GM12878 (cell line): ENCODE measurements around the gene DDAH1. TPM values are rescaled to one million over a fixed set of nuclear protein-coding genes. Genes with fewer than 3 reads are reported as not detected.

Experiments used
- CEBPB ChIP-seq, 2 experiments: fragments of 150-350 bp in 1 of 2; IDR thresholded peaks; 2 replicates each; pipeline ENCODE4 v1.6.1; 2012 to 2014; ENCODE audit warnings: low read depth in 2 of 2, low read length in 2 of 2, borderline replicate concordance in 1 of 2, inconsistent platforms in 1 of 2
- GABPA ChIP-seq: IDR thresholded peaks from 2 replicates; pipeline ENCODE4 v1.6.1; 2014; ENCODE audit warnings: antibody characterized with exemption, low read depth, mild to moderate bottlenecking, inconsistent platforms
- NFXL1 ChIP-seq: fragments of 450-650 bp; IDR thresholded peaks from 2 replicates; pipeline ENCODE4 v1.6.1; 2017; ENCODE audit warnings: antibody characterized with exemption, mild to moderate bottlenecking, borderline replicate concordance
- SMC3 ChIP-seq: IDR thresholded peaks from 2 replicates; pipeline ENCODE4 v1.6.1; 2011; ENCODE audit warnings: low read length, improper control_type of control experiment, borderline replicate concordance
- STAT1 ChIP-seq: fragments of 450-650 bp; conservative IDR thresholded peaks from 2 replicates; pipeline ENCODE4 v1.6.1; 2014; ENCODE audit warnings: antibody characterized with exemption, mild to moderate bottlenecking
- SUZ12 ChIP-seq: fragments of 200-600 bp; sonication (generic); IDR thresholded peaks from one replicate; pipeline ENCODE4 v1.6.1; 2018; ENCODE audit warnings: antibody characterized with exemption, mild to moderate bottlenecking; ENCODE audit not compliant: unreplicated experiment
- YY1 ChIP-seq: IDR thresholded peaks from 2 replicates; pipeline ENCODE4 v1.6.1; 2011; ENCODE audit warnings: low read depth, mild to moderate bottlenecking, low read length
- polyA plus RNA-seq, 11 experiments: library from polyadenylated mRNA; depleted of rRNA in 4 of 11; unstranded in 6 of 11; stranded (reverse) in 5 of 11; fragments of >200 nt; fragmentation: Nextera tagmentation in 4 of 11; fragmentation: Illumina TruSeq in 1 of 11; extraction: Ambion mirVana in 4 of 11; extraction: Trizol in 1 of 11; gene quantifications; 1 replicate in 1 of 11; 2 replicates in 10 of 11; pipeline versions ENCODE4 v1.2.1 to v1.2.3, GENCODE V29; 2011 to 2016; ENCODE audit warnings: inconsistent platforms in 2 of 11, missing spikeins in 2 of 11, low read depth in 1 of 11
- total RNA-seq, 4 experiments: library from RNA; depleted of rRNA in 3 of 4; stranded (reverse); fragments of >200 nt in 3 of 4; fragmentation: Illumina TruSeq in 1 of 4; extraction: Trizol in 1 of 4; gene quantifications; 2 replicates each; pipeline versions ENCODE4 v1.2.1 to v1.2.3, GENCODE V29; 2013 to 2021
- TF ChIP-seq, protein P1 (sequence below): fragments of 450-650 bp; formaldehyde crosslinking; IDR thresholded peaks from 2 replicates; pipeline ENCODE4 v1.4.0; 2020; ENCODE audit warnings: mild to moderate bottlenecking, moderate library complexity
- TF ChIP-seq, protein P2 (sequence below): IDR thresholded peaks from 2 replicates; pipeline ENCODE4 v1.6.1; 2012; ENCODE audit warnings: improper control_type of control experiment, low read depth, low read length; ENCODE audit not compliant: insufficient replicate concordance

The DDAH1 gene
- total and polyA plus RNA-seq, 10 of the 15 experiments (the other 5 are each of a cell fraction or from before 2014, with no cell fraction given) = 0.07 to 0.88 (median 0.27) TPM; not detected in 6

DNA sequence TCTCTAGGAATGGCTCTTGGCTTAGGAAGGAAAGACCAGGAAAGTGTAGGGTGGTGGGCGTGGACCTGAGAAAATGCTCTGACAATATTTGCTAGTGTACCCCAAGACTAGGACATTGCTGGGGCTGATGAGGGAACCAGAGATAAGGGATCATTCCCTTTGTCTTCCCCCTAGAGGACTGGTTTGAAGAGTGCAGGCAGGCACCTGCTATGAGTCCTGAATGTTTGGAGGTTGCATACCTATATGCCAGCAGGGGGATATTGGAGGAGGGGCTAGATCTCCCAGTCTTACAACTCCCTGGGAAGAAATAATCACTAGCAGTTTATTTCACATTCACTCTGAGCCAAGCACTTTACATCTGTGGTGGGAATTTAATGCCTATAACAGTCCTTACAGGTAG, 182.5 kb downstream of the DDAH1 start (continued):
- TF ChIP-seq, protein P1, sequence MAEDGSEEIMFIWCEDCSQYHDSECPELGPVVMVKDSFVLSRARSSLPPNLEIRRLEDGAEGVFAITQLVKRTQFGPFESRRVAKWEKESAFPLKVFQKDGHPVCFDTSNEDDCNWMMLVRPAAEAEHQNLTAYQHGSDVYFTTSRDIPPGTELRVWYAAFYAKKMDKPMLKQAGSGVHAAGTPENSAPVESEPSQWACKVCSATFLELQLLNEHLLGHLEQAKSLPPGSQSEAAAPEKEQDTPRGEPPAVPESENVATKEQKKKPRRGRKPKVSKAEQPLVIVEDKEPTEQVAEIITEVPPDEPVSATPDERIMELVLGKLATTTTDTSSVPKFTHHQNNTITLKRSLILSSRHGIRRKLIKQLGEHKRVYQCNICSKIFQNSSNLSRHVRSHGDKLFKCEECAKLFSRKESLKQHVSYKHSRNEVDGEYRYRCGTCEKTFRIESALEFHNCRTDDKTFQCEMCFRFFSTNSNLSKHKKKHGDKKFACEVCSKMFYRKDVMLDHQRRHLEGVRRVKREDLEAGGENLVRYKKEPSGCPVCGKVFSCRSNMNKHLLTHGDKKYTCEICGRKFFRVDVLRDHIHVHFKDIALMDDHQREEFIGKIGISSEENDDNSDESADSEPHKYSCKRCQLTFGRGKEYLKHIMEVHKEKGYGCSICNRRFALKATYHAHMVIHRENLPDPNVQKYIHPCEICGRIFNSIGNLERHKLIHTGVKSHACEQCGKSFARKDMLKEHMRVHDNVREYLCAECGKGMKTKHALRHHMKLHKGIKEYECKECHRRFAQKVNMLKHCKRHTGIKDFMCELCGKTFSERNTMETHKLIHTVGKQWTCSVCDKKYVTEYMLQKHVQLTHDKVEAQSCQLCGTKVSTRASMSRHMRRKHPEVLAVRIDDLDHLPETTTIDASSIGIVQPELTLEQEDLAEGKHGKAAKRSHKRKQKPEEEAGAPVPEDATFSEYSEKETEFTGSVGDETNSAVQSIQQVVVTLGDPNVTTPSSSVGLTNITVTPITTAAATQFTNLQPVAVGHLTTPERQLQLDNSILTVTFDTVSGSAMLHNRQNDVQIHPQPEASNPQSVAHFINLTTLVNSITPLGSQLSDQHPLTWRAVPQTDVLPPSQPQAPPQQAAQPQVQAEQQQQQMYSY (CRISPR knock-in tag) = no peak
- no peak for TF ChIP-seq NFXL1
- no peak for TF ChIP-seq SMC3
- TF ChIP-seq, protein P2, sequence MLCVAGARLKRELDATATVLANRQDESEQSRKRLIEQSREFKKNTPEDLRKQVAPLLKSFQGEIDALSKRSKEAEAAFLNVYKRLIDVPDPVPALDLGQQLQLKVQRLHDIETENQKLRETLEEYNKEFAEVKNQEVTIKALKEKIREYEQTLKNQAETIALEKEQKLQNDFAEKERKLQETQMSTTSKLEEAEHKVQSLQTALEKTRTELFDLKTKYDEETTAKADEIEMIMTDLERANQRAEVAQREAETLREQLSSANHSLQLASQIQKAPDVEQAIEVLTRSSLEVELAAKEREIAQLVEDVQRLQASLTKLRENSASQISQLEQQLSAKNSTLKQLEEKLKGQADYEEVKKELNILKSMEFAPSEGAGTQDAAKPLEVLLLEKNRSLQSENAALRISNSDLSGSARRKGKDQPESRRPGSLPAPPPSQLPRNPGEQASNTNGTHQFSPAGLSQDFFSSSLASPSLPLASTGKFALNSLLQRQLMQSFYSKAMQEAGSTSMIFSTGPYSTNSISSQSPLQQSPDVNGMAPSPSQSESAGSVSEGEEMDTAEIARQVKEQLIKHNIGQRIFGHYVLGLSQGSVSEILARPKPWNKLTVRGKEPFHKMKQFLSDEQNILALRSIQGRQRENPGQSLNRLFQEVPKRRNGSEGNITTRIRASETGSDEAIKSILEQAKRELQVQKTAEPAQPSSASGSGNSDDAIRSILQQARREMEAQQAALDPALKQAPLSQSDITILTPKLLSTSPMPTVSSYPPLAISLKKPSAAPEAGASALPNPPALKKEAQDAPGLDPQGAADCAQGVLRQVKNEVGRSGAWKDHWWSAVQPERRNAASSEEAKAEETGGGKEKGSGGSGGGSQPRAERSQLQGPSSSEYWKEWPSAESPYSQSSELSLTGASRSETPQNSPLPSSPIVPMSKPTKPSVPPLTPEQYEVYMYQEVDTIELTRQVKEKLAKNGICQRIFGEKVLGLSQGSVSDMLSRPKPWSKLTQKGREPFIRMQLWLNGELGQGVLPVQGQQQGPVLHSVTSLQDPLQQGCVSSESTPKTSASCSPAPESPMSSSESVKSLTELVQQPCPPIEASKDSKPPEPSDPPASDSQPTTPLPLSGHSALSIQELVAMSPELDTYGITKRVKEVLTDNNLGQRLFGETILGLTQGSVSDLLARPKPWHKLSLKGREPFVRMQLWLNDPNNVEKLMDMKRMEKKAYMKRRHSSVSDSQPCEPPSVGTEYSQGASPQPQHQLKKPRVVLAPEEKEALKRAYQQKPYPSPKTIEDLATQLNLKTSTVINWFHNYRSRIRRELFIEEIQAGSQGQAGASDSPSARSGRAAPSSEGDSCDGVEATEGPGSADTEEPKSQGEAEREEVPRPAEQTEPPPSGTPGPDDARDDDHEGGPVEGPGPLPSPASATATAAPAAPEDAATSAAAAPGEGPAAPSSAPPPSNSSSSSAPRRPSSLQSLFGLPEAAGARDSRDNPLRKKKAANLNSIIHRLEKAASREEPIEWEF = no peak
- no peak for TF ChIP-seq SUZ12
- TF ChIP-seq GABPA = no peak
- no peak for TF ChIP-seq STAT1
- no peak for TF ChIP-seq CEBPB (IDR thresholded peaks at IDR 0.05; ENCODE audit: borderline replicate concordance in 1 of 2, low read depth in 2 of 2, low read length in 2 of 2)
- TF ChIP-seq YY1 = no peak
